GM19468 (cell line): Measurements from ENCODE around the gene ARHGAP40.

Source experiments
- ATAC-seq: cut with Tn5 transposase; IDR thresholded peaks from one replicate; pipeline ENCODE4 v1.9.1; 2021; ENCODE audit warnings: mild to moderate bottlenecking, moderate library complexity, moderate number of reproducible peaks; ENCODE audit not compliant: unreplicated experiment; ENCODE audit errors: extremely low read depth

Gene ARHGAP40

DNA sequence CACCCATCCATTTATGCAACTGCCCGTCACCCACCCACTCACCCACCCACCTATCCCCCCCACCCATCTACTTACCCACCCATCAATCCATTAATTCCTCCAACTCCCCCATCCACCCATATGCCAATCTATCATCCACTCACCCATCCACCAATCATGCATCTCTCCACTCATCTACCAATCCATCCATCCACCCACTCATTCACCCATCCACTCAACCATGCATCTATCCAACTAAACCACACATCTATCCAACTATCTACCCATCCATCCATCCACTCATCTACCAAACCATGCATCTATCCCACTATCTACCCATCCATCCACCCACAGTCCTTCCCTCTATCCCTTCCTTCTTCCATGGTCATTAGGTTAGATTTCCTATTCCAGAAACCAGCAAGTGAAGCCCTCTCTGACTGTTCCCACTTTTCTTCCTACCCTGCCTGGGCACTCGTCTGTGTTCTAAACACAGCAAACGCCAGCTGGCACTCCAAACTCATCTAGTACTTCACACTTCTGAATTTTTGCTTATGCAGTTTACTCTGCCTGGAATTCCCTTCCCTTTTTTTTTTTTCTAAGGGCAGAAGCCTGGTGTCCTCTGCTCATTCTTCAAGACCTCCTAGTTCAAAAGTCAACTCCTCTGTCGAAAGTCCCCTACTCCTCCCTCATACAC lies 43.1 kb downstream of the ARHGAP40 start:
- ATAC-seq, result no peak

- ATAC-seq, result no peak
These were observed 43.7 kb downstream of the ARHGAP40 start for GRCh38 chr20:38645351-38645750.

GRCh38 chr20:38645980-38646858 lies 44.6 kb downstream of the ARHGAP40 start:
- no peak for ATAC-seq

- ATAC-seq, result no peak
These were observed 47.8 kb downstream of the ARHGAP40 start for GRCh38 chr20:38649275-38649891.

GRCh38 chr20:38650010-38650409 lies 48.4 kb downstream of the ARHGAP40 start:
- ATAC-seq, result no peak

- ATAC-seq, result no peak
These were observed 49.5 kb downstream of the ARHGAP40 start for GRCh38 chr20:38651154-38651553.

DNA sequence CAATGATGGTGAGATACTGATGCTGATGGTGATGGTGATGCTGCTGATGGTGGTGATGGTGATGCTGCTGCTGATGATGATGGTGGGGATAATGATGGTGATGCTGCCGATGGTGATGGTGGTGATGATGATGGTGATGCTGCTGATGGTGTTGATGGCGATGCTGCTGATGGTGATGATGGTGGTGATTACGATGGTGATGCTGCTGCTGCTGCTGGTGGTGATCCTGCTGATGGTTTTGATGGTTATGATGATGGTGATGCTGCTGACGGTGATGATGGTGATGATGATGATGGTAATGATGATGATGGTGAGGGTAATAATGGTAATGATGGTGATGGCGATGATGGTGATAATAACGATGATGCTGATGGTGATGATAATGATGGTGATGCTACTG lies 50.0 kb downstream of the ARHGAP40 start:
- no peak for ATAC-seq

DNA sequence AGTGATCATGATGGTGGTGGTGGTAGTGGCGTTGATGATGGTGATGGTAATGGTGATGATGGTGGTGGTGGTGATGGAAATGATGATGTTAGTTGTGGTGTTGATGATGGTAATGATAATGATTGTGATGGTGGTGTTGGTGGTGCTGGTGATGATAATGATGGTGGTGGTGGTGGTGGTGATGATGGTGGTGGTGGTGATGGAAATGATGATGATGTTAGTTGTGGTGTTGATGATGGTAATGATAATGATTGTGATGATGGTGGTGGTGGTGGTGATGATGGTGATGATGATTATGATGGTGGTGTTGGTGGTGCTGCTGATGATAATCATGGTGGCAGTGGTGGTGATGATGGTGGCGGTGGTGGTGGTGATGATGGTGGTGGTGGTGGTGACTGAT lies 51.4 kb downstream of the ARHGAP40 start:
- no peak for ATAC-seq

DNA sequence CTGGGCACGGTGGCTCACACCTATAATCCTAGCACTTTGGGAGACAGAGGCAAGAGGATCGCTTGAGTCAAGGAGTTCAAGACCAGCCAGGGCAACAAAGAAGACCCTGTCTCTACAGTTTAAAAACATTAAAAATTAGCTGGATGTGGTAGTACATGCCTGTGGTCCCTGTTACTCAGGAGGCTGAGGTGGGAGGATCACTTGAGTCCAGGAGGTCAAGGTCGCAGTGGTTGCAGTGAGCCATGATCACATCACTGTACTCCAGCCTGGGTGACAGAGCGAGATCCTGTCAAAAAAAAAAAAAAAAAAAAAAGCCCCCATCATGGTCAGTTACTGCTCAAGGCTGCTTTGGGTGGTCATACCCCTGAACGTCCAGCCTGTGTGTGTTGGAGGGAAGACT lies 55.8 kb downstream of the ARHGAP40 start:
- ATAC-seq, result no peak

DNA sequence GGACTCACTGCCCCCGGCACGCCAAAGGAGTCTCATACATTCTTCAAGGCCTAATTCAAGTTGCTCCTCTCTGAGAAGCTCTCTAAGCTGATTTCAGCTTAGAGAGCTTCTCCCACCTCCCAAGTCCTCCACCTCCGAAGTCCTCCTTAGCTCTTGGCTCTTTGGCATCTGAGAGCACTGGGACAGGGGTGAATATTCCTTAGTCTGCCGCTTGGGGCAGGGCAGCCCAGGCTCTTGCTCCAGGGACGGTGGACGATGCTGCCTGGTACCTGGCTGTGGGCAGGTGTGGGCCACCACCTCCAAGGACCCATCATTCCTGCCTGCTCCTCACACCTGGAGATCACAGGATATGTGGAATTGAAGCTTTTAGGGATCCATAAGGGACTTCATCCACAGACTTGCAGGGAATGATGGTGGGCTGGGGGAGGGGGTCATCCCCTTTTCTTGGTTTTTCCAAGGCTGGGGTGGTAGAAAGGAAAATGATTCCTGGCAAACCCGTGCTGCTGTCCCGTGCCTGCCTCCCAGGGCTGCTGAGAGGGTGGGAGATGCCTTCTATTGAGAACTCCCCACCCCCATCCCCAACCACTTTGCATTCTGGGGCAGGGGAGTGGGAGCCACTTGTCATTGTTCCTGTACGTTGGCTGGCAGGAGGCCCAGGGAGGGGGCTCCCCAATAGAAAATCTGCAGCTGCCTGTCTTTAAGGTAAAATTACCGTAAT lies 57.4 kb downstream of the ARHGAP40 start:
- no peak for ATAC-seq

DNA sequence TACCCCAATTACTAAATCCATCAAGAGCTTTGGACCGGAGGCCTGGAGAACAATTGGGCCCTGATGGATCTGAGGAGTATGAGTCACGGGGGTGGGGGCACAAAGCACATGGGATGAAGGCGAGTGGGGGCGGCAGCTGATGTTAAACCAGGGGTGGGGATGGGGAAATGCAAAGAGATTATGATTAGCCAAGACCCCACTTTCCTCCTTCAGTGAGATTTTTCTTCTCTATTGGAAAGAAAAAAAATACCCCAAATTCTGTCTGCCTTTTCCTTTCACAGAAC lies 57.9 kb downstream of the ARHGAP40 start:
- ATAC-seq, result no peak

GRCh38 chr20:38660429-38660828 lies 58.8 kb downstream of the ARHGAP40 start:
- no peak for ATAC-seq

- ATAC-seq, result no peak
These were observed 62.1 kb downstream of the ARHGAP40 start for GRCh38 chr20:38663660-38664059.

DNA sequence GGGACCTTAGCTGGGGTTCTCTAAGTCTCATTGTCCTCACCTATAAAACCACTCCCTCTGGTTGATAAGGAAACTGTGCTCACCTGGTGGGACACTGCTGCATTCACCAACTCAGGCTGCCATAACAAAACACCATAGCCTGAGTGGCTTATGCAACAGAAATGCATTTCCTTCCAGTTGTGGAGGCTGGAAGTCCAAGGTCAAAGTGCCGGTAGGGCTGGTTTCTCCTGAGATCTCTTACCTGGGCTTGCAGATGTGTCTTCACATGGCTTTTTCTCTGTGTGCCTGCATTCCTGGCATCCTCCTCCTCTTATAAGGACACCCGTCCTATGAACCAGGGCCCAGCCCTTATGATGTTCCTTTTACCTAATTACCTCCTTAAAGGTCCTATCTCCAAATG lies 62.7 kb downstream of the ARHGAP40 start:
- ATAC-seq, result no peak

DNA sequence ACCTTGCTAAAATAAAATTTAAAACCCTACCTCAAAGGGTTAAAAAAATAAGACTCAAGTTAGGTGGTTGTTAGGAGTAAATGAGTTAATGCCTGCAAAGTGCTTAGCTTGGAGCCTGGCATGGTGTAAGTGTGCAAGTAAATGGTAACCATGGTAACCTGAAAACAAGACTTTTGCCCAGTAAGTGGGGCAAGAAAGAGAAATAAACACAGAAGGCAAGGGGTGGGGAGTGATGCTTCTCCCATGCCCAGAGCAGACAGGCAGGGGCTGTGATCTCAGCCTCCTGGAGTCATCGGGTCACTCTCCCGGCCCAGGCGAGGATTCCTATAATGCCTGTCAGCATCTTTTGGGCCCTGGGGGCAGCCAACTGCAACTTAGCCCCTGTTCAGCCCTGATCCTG lies 63.5 kb downstream of the ARHGAP40 start:
- ATAC-seq, result no peak

GRCh38 chr20:38665506-38666285 lies 64.1 kb downstream of the ARHGAP40 start:
- ATAC-seq, result no peak

GRCh38 chr20:38667417-38667956 lies 65.9 kb downstream of the ARHGAP40 start:
- ATAC-seq, result no peak

DNA sequence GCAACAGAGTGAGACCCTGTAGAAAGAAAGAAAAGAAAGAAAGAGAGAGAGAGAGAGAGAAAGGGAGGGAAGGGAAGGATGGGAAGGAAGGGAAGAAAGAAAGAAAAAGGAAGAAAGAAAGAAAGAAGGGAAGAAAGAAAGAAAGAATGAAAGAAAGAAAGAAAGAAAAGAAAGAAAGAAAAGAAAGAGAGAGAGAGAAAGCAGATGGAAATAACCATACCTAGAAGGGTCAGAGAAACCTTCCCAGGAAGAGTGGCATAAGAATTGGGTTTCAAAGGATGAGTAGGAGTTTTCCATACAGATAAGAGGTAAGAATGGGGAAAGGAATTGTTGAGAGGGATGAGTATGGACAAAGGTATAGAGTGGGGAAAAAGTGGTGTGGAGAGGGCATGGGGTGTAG lies 68.1 kb downstream of the ARHGAP40 start:
- no peak for ATAC-seq

- ATAC-seq, result no peak
These were observed 69.2 kb downstream of the ARHGAP40 start for GRCh38 chr20:38670786-38671185.

DNA sequence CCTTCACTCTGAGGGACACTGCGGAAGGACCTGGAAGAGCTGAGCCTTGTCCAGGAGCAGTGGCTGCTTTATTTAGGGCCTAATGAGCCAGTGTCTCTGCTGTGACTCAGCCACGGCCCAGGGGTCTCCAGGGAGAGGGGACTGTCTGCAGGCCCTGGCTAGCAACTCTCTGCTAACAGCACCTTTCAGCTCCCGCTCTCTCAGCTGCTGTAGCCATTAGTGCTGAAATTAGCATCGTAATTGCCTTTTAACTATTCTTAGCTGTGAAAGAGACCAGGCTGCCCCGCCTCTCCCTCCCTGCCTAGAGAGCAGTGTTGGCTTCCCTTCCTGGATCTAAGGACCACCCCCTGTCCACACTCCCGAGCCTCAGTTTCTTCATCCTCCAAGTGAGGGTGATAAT lies 69.6 kb downstream of the ARHGAP40 start:
- ATAC-seq, result no peak
